GM12878 (cell line): ENCODE results near the gene DAAM2.

Experiments
- POLR2A ChIP-seq: IDR thresholded peaks from 2 replicates; pipeline ENCODE4 v1.6.1; 2011; ENCODE audit warnings: low read depth, mild to moderate bottlenecking, low read length
- TF ChIP-seq, protein P1 (sequence below), 3 experiments: IDR thresholded peaks in 2 of 3; conservative IDR thresholded peaks in 1 of 3; 2 replicates each; pipeline ENCODE4 v1.5.1; 2011; ENCODE audit warnings: low read depth in 3 of 3, low read length in 3 of 3, mild to moderate bottlenecking in 3 of 3, control low read depth in 2 of 3, moderate library complexity in 2 of 3, inconsistent platforms in 1 of 3, mixed read lengths in 1 of 3; ENCODE audit not compliant: control insufficient read depth in 2 of 3, insufficient read depth in 1 of 3; ENCODE audit errors: extremely low read depth in 1 of 3

GRCh38 chr6:39891353-39891752 is 99.2 kb downstream of the DAAM2 start:
- TF ChIP-seq, protein P1, sequence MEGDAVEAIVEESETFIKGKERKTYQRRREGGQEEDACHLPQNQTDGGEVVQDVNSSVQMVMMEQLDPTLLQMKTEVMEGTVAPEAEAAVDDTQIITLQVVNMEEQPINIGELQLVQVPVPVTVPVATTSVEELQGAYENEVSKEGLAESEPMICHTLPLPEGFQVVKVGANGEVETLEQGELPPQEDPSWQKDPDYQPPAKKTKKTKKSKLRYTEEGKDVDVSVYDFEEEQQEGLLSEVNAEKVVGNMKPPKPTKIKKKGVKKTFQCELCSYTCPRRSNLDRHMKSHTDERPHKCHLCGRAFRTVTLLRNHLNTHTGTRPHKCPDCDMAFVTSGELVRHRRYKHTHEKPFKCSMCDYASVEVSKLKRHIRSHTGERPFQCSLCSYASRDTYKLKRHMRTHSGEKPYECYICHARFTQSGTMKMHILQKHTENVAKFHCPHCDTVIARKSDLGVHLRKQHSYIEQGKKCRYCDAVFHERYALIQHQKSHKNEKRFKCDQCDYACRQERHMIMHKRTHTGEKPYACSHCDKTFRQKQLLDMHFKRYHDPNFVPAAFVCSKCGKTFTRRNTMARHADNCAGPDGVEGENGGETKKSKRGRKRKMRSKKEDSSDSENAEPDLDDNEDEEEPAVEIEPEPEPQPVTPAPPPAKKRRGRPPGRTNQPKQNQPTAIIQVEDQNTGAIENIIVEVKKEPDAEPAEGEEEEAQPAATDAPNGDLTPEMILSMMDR (IDR thresholded peaks at IDR 0.05 in 2 of 3, conservative IDR thresholded peaks at IDR 0.05 in 1 of 3; ENCODE audit: control insufficient read depth in 2 of 3, extremely low read depth in 1 of 3, insufficient read depth in 1 of 3, low read depth in 3 of 3, low read length in 3 of 3): no peak
- no peak for TF ChIP-seq POLR2A
